Heart left ventricle (tissue), 16 donors: ENCODE data around the gene ANKRD18B. TPM values are rescaled to one million over a fixed set of nuclear protein-coding genes. Genes with fewer than 3 reads are reported as not detected.
"Not testable (repeated sequence)": the region's sequence is repeated elsewhere in the genome, so short reads cannot be mapped to it uniquely, and the experiment has no call there.

Experiments
- ATAC-seq, 4 donors: fragments of 200-7000 bp; cut with Tn5 transposase; one replicate each; pipeline ENCODE4 v1.9.1; 2020 to 2022; ENCODE audit warnings: moderate library complexity in 4 of 4, mild to moderate bottlenecking in 3 of 4, moderate number of reproducible peaks in 1 of 4
- DNase-seq, 5 donors: peaks; one replicate each; pipeline ENCODE4 v3.0.0-alpha.2; 2020
- H3K27ac ChIP-seq, 12 donors: fragments of 200-600 bp; sonication (generic) in 4 of 12; one replicate each; pipeline versions ENCODE4 v1.5.0 to v1.8.0; 2016 to 2022; ENCODE audit warnings: mild to moderate bottlenecking in 2 of 12
- H3K27me3 ChIP-seq, 9 donors: fragments of 200-600 bp; sonication (generic) in 2 of 9; one replicate each; pipeline versions ENCODE4 v1.5.1 to v1.8.0; 2016 to 2022; ENCODE audit warnings: mild to moderate bottlenecking in 3 of 9
- H3K36me3 ChIP-seq, 9 donors: fragments of 200-600 bp; sonication (generic) in 2 of 9; one replicate each; pipeline versions ENCODE4 v1.5.0 to v1.8.0; 2018 to 2022; ENCODE audit warnings: mild to moderate bottlenecking in 2 of 9
- H3K4me1 ChIP-seq, 12 donors: fragments of 200-600 bp; sonication (generic) in 4 of 12; one replicate each; pipeline versions ENCODE4 v1.5.0 to v1.8.0; 2016 to 2022; ENCODE audit warnings: mild to moderate bottlenecking in 3 of 12
- H3K4me3 ChIP-seq, 12 donors: fragments of 200-600 bp; sonication (generic) in 4 of 12; one replicate each; pipeline versions ENCODE4 v1.5.0 to v1.8.0; 2017 to 2022; ENCODE audit warnings: mild to moderate bottlenecking in 9 of 12, moderate library complexity in 4 of 12
- H3K9me3 ChIP-seq, 12 donors: fragments of 200-600 bp; sonication (generic) in 4 of 12; one replicate each; pipeline versions ENCODE4 v1.5.0 to v1.8.0; 2016 to 2022; ENCODE audit warnings: mild to moderate bottlenecking in 1 of 12
- POLR2A ChIP-seq, 2 donors: fragments of 450-650 bp; IDR thresholded peaks; one replicate each; pipeline ENCODE4 v1.6.1; 2017; ENCODE audit warnings: antibody characterized with exemption in 2 of 2, mild to moderate bottlenecking in 2 of 2, moderate library complexity in 2 of 2
- WGBS, 4 donors: extraction: QIAGEN DNeasy Blood & Tissue Kit in 2 of 4; methylation state at CpG; one replicate each; pipeline versions ENCODE4 v1.1.5 to v1.1.7; 2013 to 2018; 5-methylcytosine and 5-hydroxymethylcytosine counted together
- intact Hi-C, 10 donors: fragments of 100-400 bp; cut with DNase I; formaldehyde crosslinking; loops; one replicate each; pipeline versions ENCODE4 v1.11.1 to v1.14.2; 2022
- polyA plus RNA-seq, 2 donors: library from polyadenylated mRNA; stranded (reverse); fragments of 200-250 nt; gene quantifications; one replicate each; pipeline ENCODE4 v1.2.3, GENCODE V29; 2013
- total RNA-seq, 9 donors: library from RNA; depleted of rRNA in 2 of 9; stranded (reverse); fragments of >200 nt in 2 of 9; fragmentation: NEBNext Ultra II Directional in 3 of 9; extraction: Animal tissue kit (Norgen Biotek cat#: 25700) in 3 of 9; gene quantifications; one replicate each; pipeline versions ENCODE4 v1.1.0 to v1.2.4, GENCODE V29; 2016 to 2023
- TF ChIP-seq, protein P1 (sequence below), 12 donors: fragments of 200-600 bp; sonication (generic) in 4 of 12; IDR thresholded peaks; one replicate each; pipeline versions ENCODE4 v1.5.0 to v1.8.0; 2018 to 2022; ENCODE audit warnings: antibody characterized with exemption in 12 of 12, mild to moderate bottlenecking in 5 of 12
- donor health status: ischemic (EF 13 %, LVEDD 7.1; RV severe dilation, severe dysfunction).
- donor health status: healthy with polysubstance abuse.
- donor health status: DM: no; HTN: yes; CAD: no.
- donor health status: DM: no; HTN: no; CAD: no.
- donor health status: ischemic (EF 25% LVEDD 6.9; RV normal size, moderate dysfunction).
- donor health status: ischemic (EF 25% LVEDD 5.7; RV mildly dilated, moderate dysfunction).
- donor health status: healthy.
- donor health status: DM: yes; HTN: yes; CAD: no.
- donor health status: ischemic (EF 35%, LVEDD 5.7; RV mildly dilated, moderate dysfunction).
- donor health status: nonischemic (EF 11% LVEDD 7.7; RV severe dilation, severe dysfunction).
- donor health status: DM: yes; HTN: yes; CAD: no.
- donor health status: PGD.
- donor health status: ischemic (EF 29% LVEDD 5.4; RV normal size, mild dysfunction).
- donor health status: nonischemic (EF 23%, LVEDD 6.1; RV moderate dilation, normal function).

Gene ANKRD18B
- total and polyA plus RNA-seq, 11 donors, result 0.14 to 1.3 (median 0.40) TPM; not detected in 4

- 85 to 93% (median 91%) methylated on average over 2 of the region's 2 CpGs for WGBS, 4 donors
- intact Hi-C loops, result no loop called here
- H3K27ac ChIP-seq, result no peak overlapping the region
Observed at GRCh38 chr9:33535541-33535940, 11.5 kb downstream of the ANKRD18B start.

GRCh38 chr9:33543463-33543862 lies 19.4 kb downstream of the ANKRD18B start:
- ATAC-seq, intact Hi-C loops, DNase-seq, H3K27me3 ChIP-seq, H3K4me1 ChIP-seq, H3K9me3 ChIP-seq, H3K27ac ChIP-seq, H3K36me3 ChIP-seq, H3K4me3 ChIP-seq: not testable (repeated sequence)
- WGBS, 4 donors, result 88 to 100% (median 93%) methylated on average over 2 of the region's 2 CpGs

More at GRCh38 chr9:33535541-33535940, 11.5 kb downstream of the ANKRD18B start:
- ATAC-seq (no peak), DNase-seq (no peak)
- no peak for TF ChIP-seq POLR2A (IDR thresholded peaks at IDR 0.05)
- TF ChIP-seq, protein P1, sequence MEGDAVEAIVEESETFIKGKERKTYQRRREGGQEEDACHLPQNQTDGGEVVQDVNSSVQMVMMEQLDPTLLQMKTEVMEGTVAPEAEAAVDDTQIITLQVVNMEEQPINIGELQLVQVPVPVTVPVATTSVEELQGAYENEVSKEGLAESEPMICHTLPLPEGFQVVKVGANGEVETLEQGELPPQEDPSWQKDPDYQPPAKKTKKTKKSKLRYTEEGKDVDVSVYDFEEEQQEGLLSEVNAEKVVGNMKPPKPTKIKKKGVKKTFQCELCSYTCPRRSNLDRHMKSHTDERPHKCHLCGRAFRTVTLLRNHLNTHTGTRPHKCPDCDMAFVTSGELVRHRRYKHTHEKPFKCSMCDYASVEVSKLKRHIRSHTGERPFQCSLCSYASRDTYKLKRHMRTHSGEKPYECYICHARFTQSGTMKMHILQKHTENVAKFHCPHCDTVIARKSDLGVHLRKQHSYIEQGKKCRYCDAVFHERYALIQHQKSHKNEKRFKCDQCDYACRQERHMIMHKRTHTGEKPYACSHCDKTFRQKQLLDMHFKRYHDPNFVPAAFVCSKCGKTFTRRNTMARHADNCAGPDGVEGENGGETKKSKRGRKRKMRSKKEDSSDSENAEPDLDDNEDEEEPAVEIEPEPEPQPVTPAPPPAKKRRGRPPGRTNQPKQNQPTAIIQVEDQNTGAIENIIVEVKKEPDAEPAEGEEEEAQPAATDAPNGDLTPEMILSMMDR (IDR thresholded peaks at IDR 0.05), result no peak
- H3K27me3 ChIP-seq, result peaks cover 0 to 5% (median 0%) of the 10 kb centered on the region in 9 donors
- no peaks in the 10 kb centered on the region for H3K4me1 ChIP-seq
- no peaks in the 10 kb centered on the region for H3K36me3 ChIP-seq
- no peaks in the 10 kb centered on the region for H3K9me3 ChIP-seq
- no peak overlapping the region for H3K4me3 ChIP-seq

GRCh38 chr9:33545715-33546114 lies 21.7 kb downstream of the ANKRD18B start:
- H3K4me1 ChIP-seq, intact Hi-C loops, H3K36me3 ChIP-seq, H3K27me3 ChIP-seq, H3K4me3 ChIP-seq, H3K27ac ChIP-seq, ATAC-seq, DNase-seq, H3K9me3 ChIP-seq: not testable (repeated sequence)
- WGBS, 4 donors, result 34 to 41% (median 38%) methylated on average over 2 of the region's 2 CpGs

- 69 to 77% (median 73%) methylated on average over 4 of the region's 4 CpGs for WGBS, 4 donors
- ATAC-seq, H3K27me3 ChIP-seq, H3K4me3 ChIP-seq, H3K9me3 ChIP-seq, H3K27ac ChIP-seq, H3K36me3 ChIP-seq, H3K4me1 ChIP-seq, intact Hi-C loops, DNase-seq: not testable (repeated sequence)
Observed at GRCh38 chr9:33548816-33549215, 24.8 kb downstream of the ANKRD18B start.

GRCh38 chr9:33549418-33549817 lies 25.4 kb downstream of the ANKRD18B start:
- H3K36me3 ChIP-seq, DNase-seq, intact Hi-C loops, ATAC-seq, H3K4me3 ChIP-seq, H3K4me1 ChIP-seq, H3K27me3 ChIP-seq, H3K9me3 ChIP-seq, H3K27ac ChIP-seq: not testable (repeated sequence)
- WGBS, 4 donors, result 86 to 91% (median 89%) methylated on average over 3 of the region's 3 CpGs

- H3K9me3 ChIP-seq, ATAC-seq, H3K4me1 ChIP-seq, H3K27ac ChIP-seq, DNase-seq, intact Hi-C loops, H3K4me3 ChIP-seq, H3K36me3 ChIP-seq, H3K27me3 ChIP-seq: not testable (repeated sequence)
Observed at GRCh38 chr9:33551183-33551582, 27.1 kb downstream of the ANKRD18B start.

- H3K27ac ChIP-seq, intact Hi-C loops, H3K4me1 ChIP-seq, H3K27me3 ChIP-seq, H3K36me3 ChIP-seq, H3K9me3 ChIP-seq, DNase-seq, H3K4me3 ChIP-seq: not testable (repeated sequence)
- 0 to 20% (median 13%) methylated on average over 2 to 4 of the region's 4 CpGs for WGBS, 4 donors
- ATAC-seq, result peak; percentile 20 to 66 (median 56)
Observed at GRCh38 chr9:33552315-33552725, 28.3 kb downstream of the ANKRD18B start.

- H3K4me1 ChIP-seq, intact Hi-C loops, H3K4me3 ChIP-seq, H3K36me3 ChIP-seq, H3K27me3 ChIP-seq, H3K9me3 ChIP-seq, ATAC-seq, DNase-seq, H3K27ac ChIP-seq: not testable (repeated sequence)
- WGBS, 4 donors, result 6 to 36% (median 21%) methylated on average over 1 of the region's 1 CpG
Observed at GRCh38 chr9:33560217-33560616, 36.2 kb downstream of the ANKRD18B start.

DNA sequence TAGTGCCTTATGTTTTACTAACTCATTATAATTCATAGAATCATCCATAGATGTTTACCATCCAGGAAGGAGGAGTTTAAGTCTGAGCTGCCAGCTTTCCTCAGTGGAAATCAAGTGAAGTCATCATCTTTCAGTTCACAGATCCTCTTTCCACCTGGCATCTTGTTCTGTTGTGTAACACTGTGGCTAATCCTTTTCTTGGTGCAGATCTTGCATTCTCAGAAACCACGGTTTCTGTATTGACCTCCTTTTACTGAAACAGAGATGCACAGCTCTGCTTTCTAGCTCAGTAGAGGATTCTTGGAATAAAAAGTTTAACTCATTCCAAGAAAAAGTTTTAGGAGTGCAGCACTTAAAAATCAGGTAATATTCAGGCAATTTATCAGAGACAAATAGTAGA lies 38.1 kb downstream of the ANKRD18B start:
- H3K9me3 ChIP-seq, H3K27me3 ChIP-seq, DNase-seq, intact Hi-C loops, H3K36me3 ChIP-seq, H3K4me3 ChIP-seq, ATAC-seq, H3K4me1 ChIP-seq, H3K27ac ChIP-seq: not testable (repeated sequence)
- WGBS, 4 donors, result 65 to 83% (median 67%) methylated on average over 1 of the region's 1 CpG

DNA sequence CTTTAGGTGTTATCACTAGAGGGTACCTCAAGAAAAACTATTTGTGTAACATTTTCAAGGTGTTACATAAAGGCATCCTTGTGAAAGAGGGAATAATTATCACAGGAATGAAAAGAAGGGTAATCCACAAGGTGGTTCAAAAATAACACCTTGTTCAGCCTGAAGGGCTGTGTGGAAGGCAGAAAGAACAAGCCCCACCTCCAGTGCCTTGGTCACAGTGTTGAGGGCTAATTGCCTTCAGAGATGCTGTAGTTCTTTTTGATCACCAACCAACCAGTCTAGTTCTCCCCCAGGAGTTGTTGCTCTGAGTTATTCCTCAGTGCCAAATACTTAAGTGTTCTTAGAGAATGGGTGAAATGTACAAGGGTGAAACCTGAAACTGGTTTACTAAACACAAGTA lies 43.7 kb downstream of the ANKRD18B start:
- ATAC-seq, DNase-seq, H3K9me3 ChIP-seq, H3K36me3 ChIP-seq, H3K4me1 ChIP-seq, intact Hi-C loops, H3K27ac ChIP-seq, H3K4me3 ChIP-seq: not testable (repeated sequence)
- H3K27me3 ChIP-seq, result peaks cover 0 to 12% (median 0%) of the 10 kb centered on the region in 9 donors

GRCh38 chr9:33577786-33578185 lies 53.7 kb downstream of the ANKRD18B start:
- H3K27me3 ChIP-seq, H3K36me3 ChIP-seq, ATAC-seq, DNase-seq, H3K9me3 ChIP-seq, H3K4me3 ChIP-seq, H3K4me1 ChIP-seq, intact Hi-C loops, H3K27ac ChIP-seq: not testable (repeated sequence)
- WGBS, 4 donors, result 66 to 87% (median 83%) methylated on average over 3 of the region's 3 CpGs
